KOPT-K1 (cell line): ENCODE data around the gene TTC31.

ENCODE experiments used
- H3K27ac ChIP-seq: fragments of 200-600 bp; sonication (generic); 2 replicates; pipeline ENCODE4 v1.5.1; 2016; ENCODE audit warnings: antibody characterized with exemption, mild to moderate bottlenecking, low read depth, low read length; ENCODE audit not compliant: poor library complexity, severe bottlenecking
- H3K36me3 ChIP-seq: fragments of 200-600 bp; sonication (generic); 2 replicates; pipeline ENCODE4 v1.5.1; 2017; ENCODE audit warnings: antibody characterized with exemption, mild to moderate bottlenecking, low read length, moderate library complexity; ENCODE audit not compliant: insufficient read depth
- H3K9me3 ChIP-seq: fragments of 200-600 bp; sonication (generic); 2 replicates; pipeline ENCODE4 v1.5.1; 2017; ENCODE audit warnings: antibody characterized with exemption, low read length, mild to moderate bottlenecking; ENCODE audit not compliant: insufficient read depth, poor library complexity, severe bottlenecking

TTC31 gene

GRCh38 chr2:74503506-74504475, 20.9 kb downstream of the TTC31 start:
- Histone ChIP-seq H3K9me3 (no peaks in the 10 kb centered on the region), H3K36me3 (peaks cover 21% of the 10 kb centered on the region; the same call in 1 of the 2 replicates), H3K27ac (no peak overlapping the region)

GRCh38 chr2:74504591-74504990, 21.7 kb downstream of the TTC31 start:
- Histone ChIP-seq H3K36me3 (peaks cover 21% of the 10 kb centered on the region; the same call in 1 of the 2 replicates), H3K9me3 (no peaks in the 10 kb centered on the region), H3K27ac (no peak overlapping the region)

- Histone ChIP-seq H3K9me3 (no peaks in the 10 kb centered on the region), H3K27ac (no peak overlapping the region), H3K36me3 (peaks cover 21% of the 10 kb centered on the region; the same call in 1 of the 2 replicates)
Observed at GRCh38 chr2:74505448-74506246, 22.8 kb downstream of the TTC31 start.

GRCh38 chr2:74507145-74507925, 24.5 kb downstream of the TTC31 start, which contains the start of gene PCGF1:
Gene PCGF1 (minus strand): TSS chr2:74507695. CDS start chr2:74507668, 27 bp downstream.
- no peaks in the 10 kb centered on the region for H3K9me3 ChIP-seq
- peaks cover 21% of the 10 kb centered on the region; the same call in 1 of the 2 replicates for H3K36me3 ChIP-seq
- peak within 1 kb of the TSS; percentile 92 for H3K27ac ChIP-seq

GRCh38 chr2:74507926-74508520, 25.1 kb downstream of the TTC31 start:
- Histone ChIP-seq H3K36me3 (peaks cover 21% of the 10 kb centered on the region; the same call in 1 of the 2 replicates), H3K27ac (peak overlapping the region; percentile 92), H3K9me3 (no peaks in the 10 kb centered on the region)

GRCh38 chr2:74510272-74510671, 27.4 kb downstream of the TTC31 start:
- H3K9me3 ChIP-seq, result no peaks in the 10 kb centered on the region
- peaks cover 9% of the 10 kb centered on the region; the same call in 1 of the 2 replicates for H3K36me3 ChIP-seq
- no peak overlapping the region for H3K27ac ChIP-seq

GRCh38 chr2:74511104-74511989, 28.5 kb downstream of the TTC31 start:
- H3K9me3 ChIP-seq, result no peaks in the 10 kb centered on the region
- H3K36me3 ChIP-seq, result no peaks in the 10 kb centered on the region
- no peak overlapping the region for H3K27ac ChIP-seq

GRCh38 chr2:74512744-74513604, 30.1 kb downstream of the TTC31 start:
- Histone ChIP-seq H3K9me3 (no peaks in the 10 kb centered on the region), H3K36me3 (no peaks in the 10 kb centered on the region), H3K27ac (no peak overlapping the region)

- no peaks in the 10 kb centered on the region for H3K9me3 ChIP-seq
- no peak overlapping the region for H3K27ac ChIP-seq
- H3K36me3 ChIP-seq, result no peaks in the 10 kb centered on the region
Observed at GRCh38 chr2:74513605-74514367, 30.9 kb downstream of the TTC31 start.

DNA sequence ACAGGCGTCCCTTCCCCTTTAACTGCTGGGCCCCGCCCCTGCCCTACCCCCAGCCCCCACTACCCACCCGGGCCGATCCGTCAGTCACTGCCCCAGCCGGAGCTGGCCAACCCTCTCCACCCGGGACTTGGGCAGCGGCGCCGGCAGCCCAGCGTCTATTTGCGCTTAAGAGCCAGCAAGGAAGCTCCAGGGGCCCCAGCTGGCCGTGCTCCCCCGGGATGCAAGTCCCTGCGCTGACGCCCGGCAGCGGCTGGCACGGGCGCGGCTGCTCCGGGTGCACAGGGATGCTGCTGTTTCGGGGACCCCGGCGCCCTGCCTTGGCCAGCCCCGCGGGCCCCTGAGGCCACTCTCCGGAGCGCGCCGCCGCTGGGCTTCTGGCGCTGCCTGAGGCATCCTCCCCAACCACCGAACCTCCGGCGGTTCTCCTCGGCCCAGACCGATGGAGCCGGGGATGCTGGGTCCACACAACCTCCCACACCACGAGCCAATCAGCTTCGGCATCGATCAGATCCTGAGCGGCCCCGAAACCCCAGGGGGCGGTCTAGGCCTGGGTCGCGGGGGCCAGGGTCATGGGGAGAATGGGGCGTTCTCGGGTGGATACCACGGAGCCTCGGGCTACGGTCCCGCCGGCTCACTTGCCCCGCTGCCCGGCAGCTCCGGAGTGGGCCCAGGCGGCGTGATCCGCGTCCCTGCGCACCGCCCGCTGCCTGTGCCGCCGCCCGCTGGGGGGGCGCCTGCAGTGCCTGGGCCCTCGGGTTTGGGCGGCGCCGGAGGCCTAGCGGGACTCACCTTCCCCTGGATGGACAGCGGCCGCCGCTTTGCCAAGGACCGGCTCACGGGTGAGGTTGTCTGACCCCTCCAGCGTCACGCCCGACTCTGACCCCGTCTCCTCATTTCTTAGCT, 31.7 kb downstream of the TTC31 start, which contains the start of gene TLX2:
TLX2 (plus strand) TSS at position 83 of the 903 bp plus-strand sequence; CDS start at position 440, 357 bp downstream.
- Histone ChIP-seq H3K27ac (no peak within 1 kb of the TSS), H3K36me3 (no peaks in the 10 kb centered on the region), H3K9me3 (no peaks in the 10 kb centered on the region)

DNA sequence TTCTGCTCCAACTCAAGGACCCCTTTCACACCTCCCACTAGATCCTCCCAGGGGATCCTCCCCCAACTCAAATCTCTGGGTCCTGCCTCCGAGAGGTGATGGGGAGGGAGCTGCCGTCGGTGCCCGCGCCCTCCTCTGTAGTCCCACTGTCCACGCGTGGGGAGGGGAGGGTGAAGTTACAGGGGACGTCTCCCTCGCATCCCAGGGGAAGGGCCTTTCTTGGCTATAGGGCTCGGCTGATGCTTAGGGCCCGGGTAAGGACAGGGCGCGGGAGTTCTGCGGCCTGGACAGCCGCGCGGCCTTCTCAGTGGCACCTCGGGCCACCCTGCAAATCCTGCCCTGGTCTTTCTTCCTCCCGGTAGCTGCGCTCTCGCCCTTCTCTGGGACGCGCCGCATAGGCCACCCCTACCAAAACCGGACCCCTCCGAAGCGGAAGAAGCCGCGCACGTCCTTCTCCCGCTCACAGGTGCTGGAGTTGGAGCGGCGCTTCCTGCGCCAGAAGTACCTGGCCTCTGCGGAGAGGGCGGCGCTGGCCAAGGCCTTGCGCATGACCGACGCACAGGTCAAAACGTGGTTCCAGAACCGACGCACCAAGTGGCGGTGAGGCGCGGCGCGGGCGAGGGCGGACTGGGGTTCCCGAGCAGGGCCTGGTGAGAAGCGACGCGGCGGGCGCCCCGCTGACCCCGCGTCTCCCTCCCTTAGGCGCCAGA, 32.5 kb downstream of the TTC31 start:
- H3K9me3 ChIP-seq, result no peaks in the 10 kb centered on the region
- no peaks in the 10 kb centered on the region for H3K36me3 ChIP-seq
- H3K27ac ChIP-seq, result no peak overlapping the region
